Fibroblast of lung (primary cell): ENCODE measurements around the gene NRP1. TPM values are rescaled to one million over a fixed set of nuclear protein-coding genes. Genes with fewer than 3 reads are reported as not detected.

Experiments
- DNase-seq, 2 donors: peaks; one replicate each; pipeline versions ENCODE4 v3.0.0 to v3.0.0-alpha.2; 2010; ENCODE audit warnings: low read depth in 2 of 2
- H2AFZ ChIP-seq: 2 replicates; pipeline ENCODE4 v1.5.1; 2012; ENCODE audit warnings: low read length, control low read depth, inconsistent platforms
- H3K27ac ChIP-seq: 2 replicates; pipeline ENCODE4 v1.5.1; 2011; ENCODE audit warnings: low read length, control low read depth; ENCODE audit not compliant: insufficient read depth
- H3K27me3 ChIP-seq: 2 replicates; pipeline ENCODE4 v1.5.1; 2011; ENCODE audit warnings: mild to moderate bottlenecking, low read length; ENCODE audit not compliant: control insufficient read depth, insufficient read depth
- H3K36me3 ChIP-seq: 2 replicates; pipeline ENCODE4 v1.5.1; 2011; ENCODE audit warnings: low read length; ENCODE audit not compliant: control insufficient read depth, insufficient read depth
- H3K4me1 ChIP-seq: 2 replicates; pipeline ENCODE4 v1.5.1; 2011; ENCODE audit warnings: low read length; ENCODE audit not compliant: control insufficient read depth, insufficient read depth; ENCODE audit errors: extremely low read depth
- H3K4me2 ChIP-seq: 2 replicates; pipeline ENCODE4 v1.5.1; 2011; ENCODE audit warnings: low read length, control low read depth; ENCODE audit not compliant: insufficient read depth; ENCODE audit errors: extremely low read depth
- H3K4me3 ChIP-seq, 4 experiments: fragments of 200-600 bp in 1 of 4; sonication (generic) in 1 of 4; replicated peaks in 1 of 4; 2 replicates each; pipeline ENCODE4 v1.5.1; 2011 to 2016; ENCODE audit warnings: low read length in 4 of 4, low read depth in 3 of 4, mild to moderate bottlenecking in 3 of 4, control low read depth in 2 of 4, inconsistent platforms in 1 of 4, mixed read lengths in 1 of 4; ENCODE audit not compliant: insufficient read depth in 1 of 4; ENCODE audit errors: control extremely low read depth in 1 of 4
- H3K79me2 ChIP-seq: 2 replicates; pipeline ENCODE4 v1.5.1; 2012; ENCODE audit warnings: mild to moderate bottlenecking, low read length, inconsistent platforms; ENCODE audit not compliant: control insufficient read depth, insufficient read depth
- H3K9ac ChIP-seq: 2 replicates; pipeline ENCODE4 v1.5.1; 2011; ENCODE audit warnings: mild to moderate bottlenecking, low read length, control low read depth; ENCODE audit not compliant: insufficient read depth
- H3K9me3 ChIP-seq: 2 replicates; pipeline ENCODE4 v1.5.1; 2012; ENCODE audit warnings: low read depth, low read length; ENCODE audit not compliant: control insufficient read depth, insufficient read depth
- H4K20me1 ChIP-seq: 2 replicates; pipeline ENCODE4 v1.5.1; 2011; ENCODE audit warnings: low read length; ENCODE audit not compliant: control insufficient read depth, insufficient read depth; ENCODE audit errors: extremely low read depth
- CTCF ChIP-seq, 2 donors: IDR thresholded peaks in 1 of 2; conservative IDR thresholded peaks in 1 of 2; 1 replicate in 1 of 2; 2 replicates in 1 of 2; pipeline ENCODE4 v1.5.1; 2011 to 2012; ENCODE audit warnings: low read length in 2 of 2, control low read depth in 1 of 2, inconsistent platforms in 1 of 2, low read depth in 1 of 2, mild to moderate bottlenecking in 1 of 2
- EZH2 ChIP-seq: IDR thresholded peaks from 2 replicates; pipeline ENCODE4 v1.5.1; 2012; ENCODE audit warnings: low read length, control low read depth, mild to moderate bottlenecking; ENCODE audit errors: missing control alignments
- polyA plus RNA-seq, 2 donors: library from polyadenylated mRNA; depleted of rRNA in 1 of 2; stranded (reverse) in 1 of 2; unstranded in 1 of 2; fragments of >200 nt; gene quantifications; 2 replicates each; pipeline ENCODE4 v1.2.1, GENCODE V29; 2011 to 2012; ENCODE audit warnings: missing spikeins in 1 of 2
- total RNA-seq: library from RNA; depleted of rRNA; stranded (reverse); fragments of >200 nt; gene quantifications from 2 replicates; pipeline ENCODE4 v1.2.1, GENCODE V29; 2014

The NRP1 gene
- total and polyA plus RNA-seq, 2 donors (not counting 1 experiment from before 2014, with no cell fraction given): 187 to 373 TPM

- H3K4me1 ChIP-seq: peaks cover 3% of the 10 kb centered on the region
- H3K4me3 ChIP-seq: no peak overlapping the region
- no peak overlapping the region for H3K4me2 ChIP-seq
- no peaks in the 10 kb centered on the region for H3K9me3 ChIP-seq
- H3K79me2 ChIP-seq: no peaks in the 10 kb centered on the region
- TF ChIP-seq CTCF (conservative IDR thresholded peaks at IDR 0.05 in 1 of 2, IDR thresholded peaks at IDR 0.05 in 1 of 2; ENCODE audit: low read depth in 1 of 2, low read length in 2 of 2) (no peak), EZH2 (no peak)
- no peak overlapping the region for H3K27ac ChIP-seq
- H3K36me3 ChIP-seq: no peaks in the 10 kb centered on the region
- no peak overlapping the region for H3K9ac ChIP-seq
- DNase-seq: no peak
- H3K27me3 ChIP-seq: no peaks in the 10 kb centered on the region
- no peaks in the 10 kb centered on the region for H4K20me1 ChIP-seq
- no peak overlapping the region for H2AFZ ChIP-seq
Observed at GRCh38 chr10:33150889-33151288, 183.6 kb downstream of the NRP1 start.

- no peaks in the 10 kb centered on the region for H3K9me3 ChIP-seq
- no peak for DNase-seq
- H3K27ac ChIP-seq: no peak overlapping the region
Observed at GRCh38 chr10:33150146-33150545, 184.3 kb downstream of the NRP1 start.

DNA sequence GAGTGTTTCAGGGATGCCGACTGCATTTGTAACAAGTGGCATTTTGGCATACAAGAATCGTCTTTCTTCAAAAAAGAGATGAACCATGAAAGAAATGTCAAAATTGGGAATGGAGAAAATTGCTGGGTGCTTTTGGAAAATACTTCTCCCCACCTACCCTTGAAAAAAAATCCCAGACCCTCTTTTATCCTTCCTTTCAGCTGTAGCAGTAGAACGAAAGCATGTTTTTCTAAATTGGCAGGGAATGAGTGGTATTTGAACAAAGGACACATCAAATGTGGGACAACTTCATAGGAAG lies 187.5 kb downstream of the NRP1 start:
- Histone ChIP-seq H2AFZ (no peak overlapping the region), H3K79me2 (no peaks in the 10 kb centered on the region), H4K20me1 (no peaks in the 10 kb centered on the region), H3K4me3 (no peak overlapping the region), H3K36me3 (no peaks in the 10 kb centered on the region), H3K9me3 (no peaks in the 10 kb centered on the region), H3K27me3 (no peaks in the 10 kb centered on the region), H3K4me1 (peaks cover 12% of the 10 kb centered on the region), H3K4me2 (no peak overlapping the region), H3K9ac (no peak overlapping the region), H3K27ac (no peak overlapping the region)
- TF ChIP-seq CTCF (conservative IDR thresholded peaks at IDR 0.05 in 1 of 2, IDR thresholded peaks at IDR 0.05 in 1 of 2; ENCODE audit: low read depth in 1 of 2, low read length in 2 of 2) (no peak), EZH2 (no peak)
- DNase-seq: no peak

More at GRCh38 chr10:33150146-33150545, 184.3 kb downstream of the NRP1 start:
- no peaks in the 10 kb centered on the region for H3K79me2 ChIP-seq
- no peak overlapping the region for H2AFZ ChIP-seq
- TF ChIP-seq EZH2 (no peak), CTCF (conservative IDR thresholded peaks at IDR 0.05 in 1 of 2, IDR thresholded peaks at IDR 0.05 in 1 of 2; ENCODE audit: low read depth in 1 of 2, low read length in 2 of 2) (no peak)
- no peaks in the 10 kb centered on the region for H4K20me1 ChIP-seq
- no peaks in the 10 kb centered on the region for H3K4me1 ChIP-seq
- no peak overlapping the region for H3K4me2 ChIP-seq
- H3K4me3 ChIP-seq: no peak overlapping the region
- no peak overlapping the region for H3K9ac ChIP-seq
- H3K27me3 ChIP-seq: no peaks in the 10 kb centered on the region
- H3K36me3 ChIP-seq: no peaks in the 10 kb centered on the region
